HEK293T (cell line): ENCODE results near the gene WNK4.

ENCODE experiments used
- CTCF ChIA-PET: fragments of 350-600 bp; formaldehyde crosslinking; extraction: SDS; loops from one replicate; lab custom pipeline; 2021; ENCODE audit warnings: antibody characterized with exemption, inconsistent platforms; lab: Yijun Ruan, JAX
- POLR2A ChIA-PET: fragments of 350-600 bp; formaldehyde crosslinking; extraction: SDS; loops from one replicate; lab custom pipeline; 2020; ENCODE audit warnings: antibody characterized with exemption, inconsistent platforms; lab: Yijun Ruan, JAX
- DNase-seq: peaks from one replicate; pipeline ENCODE4 v3.0.0; 2012; ENCODE audit warnings: mixed read lengths; ENCODE audit errors: extremely low spot score
- ARNT ChIP-seq: fragments of 450-650 bp; IDR thresholded peaks from 2 replicates; pipeline ENCODE4 v1.6.1; 2017; ENCODE audit warnings: mild to moderate bottlenecking
- BHLHE40 ChIP-seq: fragments of 450-650 bp; IDR thresholded peaks from 2 replicates; pipeline ENCODE4 v1.6.1; 2016; ENCODE audit warnings: mild to moderate bottlenecking, moderate library complexity, borderline replicate concordance
- CTBP1 ChIP-seq: fragments of 450-650 bp; IDR thresholded peaks from 2 replicates; pipeline ENCODE4 v1.6.1; 2016; ENCODE audit warnings: borderline replicate concordance
- ELF4 ChIP-seq: fragments of 450-650 bp; IDR thresholded peaks from 2 replicates; pipeline ENCODE4 v1.6.1; 2017; ENCODE audit warnings: antibody characterized with exemption
- FOXA1 ChIP-seq: fragments of 450-650 bp; IDR thresholded peaks from 2 replicates; pipeline ENCODE4 v1.6.1; 2016; ENCODE audit warnings: mild to moderate bottlenecking
- FOXK2 ChIP-seq: fragments of 450-650 bp; IDR thresholded peaks from 2 replicates; pipeline ENCODE4 v1.6.1; 2016; ENCODE audit warnings: mild to moderate bottlenecking
- FOXM1 ChIP-seq: fragments of 450-650 bp; IDR thresholded peaks from 2 replicates; pipeline ENCODE4 v1.6.1; 2017; ENCODE audit warnings: mild to moderate bottlenecking, borderline replicate concordance
- HDGF ChIP-seq: fragments of 450-650 bp; IDR thresholded peaks from 2 replicates; pipeline ENCODE4 v1.6.1; 2017; ENCODE audit warnings: antibody characterized with exemption, borderline replicate concordance
- L3MBTL2 ChIP-seq: fragments of 450-650 bp; conservative IDR thresholded peaks from 2 replicates; pipeline ENCODE4 v1.6.1; 2016; ENCODE audit warnings: mild to moderate bottlenecking
- LEF1 ChIP-seq: fragments of 450-650 bp; IDR thresholded peaks from 2 replicates; pipeline ENCODE4 v1.6.1; 2017; ENCODE audit warnings: mild to moderate bottlenecking, borderline replicate concordance
- NFRKB ChIP-seq: fragments of 450-650 bp; IDR thresholded peaks from 2 replicates; pipeline ENCODE4 v1.6.1; 2016; ENCODE audit warnings: mild to moderate bottlenecking, moderate library complexity
- SP1 ChIP-seq: fragments of 450-650 bp; IDR thresholded peaks from 2 replicates; pipeline ENCODE4 v1.6.1; 2017
- SUZ12 ChIP-seq: fragments of 450-650 bp; IDR thresholded peaks from 2 replicates; pipeline ENCODE4 v1.6.1; 2016; ENCODE audit warnings: mild to moderate bottlenecking
- TARDBP ChIP-seq: fragments of 450-650 bp; IDR thresholded peaks from 2 replicates; pipeline ENCODE4 v1.6.1; 2016
- ZNF384 ChIP-seq: fragments of 450-650 bp; IDR thresholded peaks from 2 replicates; pipeline ENCODE4 v1.6.1; 2016
- TF ChIP-seq, protein P1 (sequence below): fragments of 450-650 bp; IDR thresholded peaks from 2 replicates; pipeline ENCODE4 v1.6.1; 2016

The WNK4 gene

DNA sequence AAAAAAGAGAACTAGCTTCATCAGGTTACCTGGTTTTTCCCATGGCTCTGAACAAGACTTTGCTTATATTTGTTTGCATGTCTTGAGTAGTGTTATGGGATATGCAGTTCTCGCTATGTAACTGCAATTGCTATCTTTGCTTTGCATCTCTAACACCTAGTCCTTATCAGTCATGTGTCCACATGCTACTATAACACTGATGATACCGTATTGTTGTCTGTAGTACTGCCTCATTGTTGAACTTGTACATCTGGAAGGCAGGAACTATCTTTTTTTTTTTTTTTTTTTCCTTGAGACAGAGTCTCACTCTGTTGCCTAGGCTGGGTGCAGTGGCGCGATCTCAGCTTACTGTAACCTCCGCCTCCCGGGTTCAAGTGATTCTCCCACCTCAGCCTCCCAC lies 55.3 kb downstream of the WNK4 start:
- ChIA-PET CTCF (no interaction called here), POLR2A (interaction anchor here (4.4 kb wide), 1 partner anchor 12 kb away, joined by 45 read pairs; the partner anchor contains the start of gene BECN1)
- no peak for DNase-seq
- TF ChIP-seq HDGF, result no peak
- no peak for TF ChIP-seq ZNF384
- TF ChIP-seq L3MBTL2, result no peak
- TF ChIP-seq NFRKB, result no peak
- TF ChIP-seq ELF4, result no peak
- TF ChIP-seq LEF1, result no peak
- TF ChIP-seq SUZ12, result no peak
- no peak for TF ChIP-seq SP1
- TF ChIP-seq BHLHE40, result no peak
- no peak for TF ChIP-seq CTBP1
- no peak for TF ChIP-seq FOXA1
- no peak for TF ChIP-seq FOXK2
- TF ChIP-seq FOXM1, result no peak
- TF ChIP-seq ARNT, result no peak
- no peak for TF ChIP-seq TARDBP
- TF ChIP-seq, protein P1, sequence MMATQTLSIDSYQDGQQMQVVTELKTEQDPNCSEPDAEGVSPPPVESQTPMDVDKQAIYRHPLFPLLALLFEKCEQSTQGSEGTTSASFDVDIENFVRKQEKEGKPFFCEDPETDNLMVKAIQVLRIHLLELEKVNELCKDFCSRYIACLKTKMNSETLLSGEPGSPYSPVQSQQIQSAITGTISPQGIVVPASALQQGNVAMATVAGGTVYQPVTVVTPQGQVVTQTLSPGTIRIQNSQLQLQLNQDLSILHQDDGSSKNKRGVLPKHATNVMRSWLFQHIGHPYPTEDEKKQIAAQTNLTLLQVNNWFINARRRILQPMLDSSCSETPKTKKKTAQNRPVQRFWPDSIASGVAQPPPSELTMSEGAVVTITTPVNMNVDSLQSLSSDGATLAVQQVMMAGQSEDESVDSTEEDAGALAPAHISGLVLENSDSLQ, result no peak

DNA sequence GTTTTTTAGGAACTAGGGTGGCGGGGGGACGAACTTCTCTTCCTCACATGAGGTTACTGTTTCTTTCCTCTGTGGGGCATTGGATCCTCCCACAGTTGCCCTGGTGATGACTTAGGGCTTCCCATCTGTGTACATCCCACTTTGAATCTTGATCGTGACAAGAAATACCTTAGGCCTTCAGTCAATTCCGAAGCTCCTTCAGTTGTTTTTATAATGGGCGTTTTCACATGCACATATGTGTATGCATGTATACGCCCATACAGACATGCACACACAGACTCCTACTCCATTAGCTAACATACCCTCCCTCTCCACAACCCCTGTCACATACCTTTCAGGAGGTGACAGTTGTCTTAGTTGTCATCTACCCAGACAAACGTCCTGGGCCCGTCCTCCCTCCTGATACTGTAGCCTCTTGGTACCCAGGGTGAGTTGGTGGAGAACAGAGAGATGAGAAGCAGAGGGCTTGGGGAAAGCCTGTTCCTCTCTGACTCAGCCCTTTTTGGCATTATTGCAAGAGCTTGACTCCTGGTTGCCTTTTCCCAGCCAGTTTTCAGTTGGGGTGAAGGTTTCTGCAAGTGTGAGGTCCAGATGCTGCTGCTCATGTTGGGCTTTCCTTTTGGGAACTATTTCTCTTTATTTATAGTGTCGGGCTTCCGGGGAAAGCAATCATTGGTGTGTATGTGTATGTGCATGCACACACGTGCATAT lies 61.7 kb downstream of the WNK4 start:
- TF ChIP-seq L3MBTL2 (no peak), ARNT (no peak), LEF1 (no peak), FOXA1 (no peak), NFRKB (no peak), HDGF (no peak), SUZ12 (no peak), BHLHE40 (no peak)
- no peak for DNase-seq
- POLR2A ChIA-PET, result interaction anchor here (1.5 to 2.5 kb wide), 3 partner anchors 9 to 156 kb away, joined by 7 to 10 read pairs (median 9); partner anchors contain the start of genes BECN1, PSME3 and RPL27
- CTCF ChIA-PET, result interaction anchor here (1.0 to 1.4 kb wide), 2 partner anchors 22 to 97 kb away, joined by 3 to 4 read pairs; no protein-coding TSS in a partner anchor

DNA sequence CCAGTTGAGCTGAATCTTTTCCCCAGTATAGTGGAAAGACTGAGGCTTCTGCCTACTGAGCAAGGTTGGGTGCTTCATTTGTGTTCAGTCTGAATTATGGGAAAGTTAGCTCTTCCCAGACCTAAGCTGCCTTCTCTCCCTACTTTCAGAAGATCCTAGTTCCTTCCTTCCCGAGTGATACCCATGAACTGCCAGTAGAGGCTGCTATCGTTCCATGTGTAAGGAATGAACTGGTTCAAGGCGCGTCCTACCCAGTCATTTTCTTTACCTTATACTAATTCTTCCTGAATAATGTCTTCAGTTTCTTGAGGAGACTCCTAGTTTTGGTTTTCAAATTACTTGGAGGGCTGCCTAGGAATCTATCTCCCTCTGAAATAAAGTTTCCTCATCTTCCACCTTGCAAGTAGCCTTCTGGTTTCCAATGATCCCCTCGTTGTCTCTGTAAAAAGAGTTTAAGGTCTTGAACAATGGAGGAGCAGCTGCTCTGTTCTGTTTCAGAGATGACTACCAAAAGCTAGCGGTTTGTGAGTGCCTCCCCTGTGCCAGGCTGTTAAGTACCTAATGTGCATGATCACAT lies 63.0 kb downstream of the WNK4 start:
- no peak for TF ChIP-seq FOXM1
- no peak for TF ChIP-seq ARNT
- TF ChIP-seq LEF1, result no peak
- TF ChIP-seq L3MBTL2, result no peak
- no peak for TF ChIP-seq CTBP1
- TF ChIP-seq FOXA1, result no peak
- TF ChIP-seq SP1, result no peak
- TF ChIP-seq TARDBP, result no peak
- ChIA-PET POLR2A (interaction anchor here (1.7 to 3.5 kb wide), 3 partner anchors 10 to 155 kb away, joined by 7 to 18 read pairs (median 10); partner anchors contain the start of genes BECN1, PSME3 and RPL27), CTCF (interaction anchor here (0.6 to 1.7 kb wide), 12 partner anchors 10 to 274 kb away, joined by 3 to 7 read pairs (median 4); partner anchors contain the start of genes BECN1, PSME3 and RPL27)
- DNase-seq, result peak; percentile 71

DNA sequence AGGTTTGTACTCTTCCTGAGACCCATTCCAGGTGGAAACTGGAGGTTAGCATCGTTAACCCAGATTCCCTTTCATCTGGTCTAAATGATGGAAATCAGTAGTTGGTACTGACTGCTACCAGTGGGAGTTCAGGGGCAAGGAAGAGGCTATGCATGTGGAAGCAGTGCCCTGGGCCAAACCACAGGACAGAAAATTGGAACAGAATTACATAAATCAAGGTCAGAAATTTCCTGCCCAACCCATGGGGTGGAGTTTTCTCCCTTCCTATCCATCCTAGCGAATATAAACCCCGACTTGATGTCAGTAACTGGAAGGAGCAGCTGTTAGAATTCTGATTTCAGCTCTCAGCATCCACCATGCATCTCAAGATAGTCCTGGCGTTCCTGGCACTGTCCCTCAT lies 63.9 kb downstream of the WNK4 start, which contains the start of gene AOC2:
AOC2 (plus strand) TSS at position 310 of the 400 bp plus-strand sequence; CDS start at position 357, 47 bp downstream.
- ChIA-PET CTCF (interaction anchor here (0.8 to 1.7 kb wide), 3 partner anchors 77 to 93 kb away, joined by 3 to 4 read pairs (median 4); no protein-coding TSS in a partner anchor), POLR2A (interaction anchor here (3.5 kb wide), 1 partner anchor 11 kb away, joined by 18 read pairs; the partner anchor contains the start of gene PSME3)
- TF ChIP-seq L3MBTL2 (no peak), HDGF (no peak), ZNF384 (no peak), BHLHE40 (no peak), SP1 (no peak), FOXA1 (no peak), ELF4 (no peak), FOXK2 (no peak), CTBP1 (no peak), ARNT (no peak), NFRKB (no peak)
- TF ChIP-seq, protein P1, result no peak
- no peak for DNase-seq

DNA sequence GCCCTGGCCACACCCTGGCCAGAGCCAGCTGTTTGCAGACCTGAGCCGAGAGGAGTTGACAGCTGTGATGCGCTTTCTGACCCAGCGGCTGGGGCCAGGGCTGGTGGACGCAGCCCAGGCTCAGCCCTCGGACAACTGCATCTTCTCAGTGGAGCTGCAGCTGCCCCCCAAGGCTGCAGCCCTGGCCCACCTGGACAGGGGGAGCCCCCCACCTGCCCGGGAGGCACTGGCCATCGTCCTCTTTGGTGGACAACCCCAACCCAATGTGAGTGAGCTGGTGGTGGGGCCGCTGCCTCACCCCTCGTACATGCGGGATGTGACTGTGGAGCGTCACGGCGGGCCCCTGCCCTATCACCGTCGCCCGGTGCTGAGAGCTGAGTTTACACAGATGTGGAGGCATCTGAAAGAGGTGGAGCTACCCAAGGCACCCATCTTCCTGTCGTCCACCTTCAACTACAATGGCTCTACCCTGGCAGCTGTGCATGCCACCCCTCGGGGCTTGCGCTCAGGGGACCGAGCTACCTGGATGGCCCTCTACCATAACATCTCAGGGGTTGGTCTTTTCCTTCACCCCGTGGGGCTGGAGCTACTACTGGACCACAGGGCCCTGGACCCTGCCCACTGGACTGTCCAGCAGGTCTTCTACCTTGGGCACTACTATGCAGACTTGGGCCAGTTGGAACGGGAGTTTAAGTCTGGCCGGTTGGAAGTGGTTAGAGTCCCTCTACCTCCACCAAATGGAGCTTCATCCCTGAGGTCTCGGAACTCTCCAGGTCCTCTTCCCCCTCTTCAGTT lies 64.5 kb downstream of the WNK4 start:
- CTCF ChIA-PET, result interaction anchor here (0.8 to 1.8 kb wide), 3 partner anchors 76 to 93 kb away, joined by 3 to 5 read pairs (median 4); no protein-coding TSS in a partner anchor
- POLR2A ChIA-PET, result interaction anchor here (0.6 to 3.5 kb wide), 9 partner anchors 9 to 523 kb away, joined by 3 to 18 read pairs (median 3); partner anchors contain the start of genes BECN1, PSME3 and RPL27
- DNase-seq, result no peak
- TF ChIP-seq TARDBP, result no peak
- TF ChIP-seq FOXM1, result no peak
- no peak for TF ChIP-seq HDGF
- no peak for TF ChIP-seq SUZ12
- no peak for TF ChIP-seq ZNF384
- no peak for TF ChIP-seq L3MBTL2
- no peak for TF ChIP-seq SP1
- no peak for TF ChIP-seq LEF1
- TF ChIP-seq ELF4, result no peak
- TF ChIP-seq CTBP1, result no peak
- TF ChIP-seq, protein P1, result no peak
- no peak for TF ChIP-seq NFRKB
- TF ChIP-seq FOXA1, result no peak
- TF ChIP-seq ARNT, result no peak
- TF ChIP-seq FOXK2, result no peak
- no peak for TF ChIP-seq BHLHE40
